GM18517 (cell line): ENCODE data around the gene SEC22C.

Source experiments
- ATAC-seq: cut with Tn5 transposase; IDR thresholded peaks from one replicate; pipeline ENCODE4 v1.9.1; 2021; ENCODE audit warnings: mild to moderate bottlenecking, moderate library complexity; ENCODE audit not compliant: unreplicated experiment

SEC22C gene

GRCh38 chr3:42501321-42501680 lies 80.5 kb downstream of the SEC22C start:
- no peak for ATAC-seq

GRCh38 chr3:42500909-42501308 lies 80.9 kb downstream of the SEC22C start:
- ATAC-seq, result no peak

GRCh38 chr3:42500091-42500490 lies 81.7 kb downstream of the SEC22C start:
- ATAC-seq, result no peak

- no peak for ATAC-seq
These were observed 82.3 kb downstream of the SEC22C start for GRCh38 chr3:42499478-42499871.

GRCh38 chr3:42498791-42499477 lies 82.8 kb downstream of the SEC22C start:
- no peak for ATAC-seq

GRCh38 chr3:42498034-42498433 lies 83.7 kb downstream of the SEC22C start:
- ATAC-seq, result no peak
